HFF-Myc (cell line): ENCODE measurements around the gene ATP6V0E1.
A peak's percentile ranks its signal among the peaks of the same experiment; 100 is the strongest.

Experiments used
- DNase-seq: peaks from one replicate; pipeline ENCODE4 v3.0.0-alpha.2; 2011; ENCODE audit warnings: low read depth; ENCODE audit errors: extremely low read depth
- H3K4me3 ChIP-seq: replicated peaks from 2 replicates; pipeline ENCODE4 v1.5.1; 2011; ENCODE audit warnings: low read depth, mild to moderate bottlenecking, control low read depth, low read length
- TF ChIP-seq, protein P1 (sequence below): IDR thresholded peaks from 2 replicates; pipeline ENCODE4 v1.5.1; 2012; ENCODE audit warnings: mild to moderate bottlenecking, low read depth, low read length, control low read depth; ENCODE audit errors: missing control alignments

The ATP6V0E1 gene

GRCh38 chr5:172956228-172956627 lies 27.3 kb upstream of the ATP6V0E1 start:
- H3K4me3 ChIP-seq: no peak overlapping the region
- no peak for DNase-seq
- TF ChIP-seq, protein P1, sequence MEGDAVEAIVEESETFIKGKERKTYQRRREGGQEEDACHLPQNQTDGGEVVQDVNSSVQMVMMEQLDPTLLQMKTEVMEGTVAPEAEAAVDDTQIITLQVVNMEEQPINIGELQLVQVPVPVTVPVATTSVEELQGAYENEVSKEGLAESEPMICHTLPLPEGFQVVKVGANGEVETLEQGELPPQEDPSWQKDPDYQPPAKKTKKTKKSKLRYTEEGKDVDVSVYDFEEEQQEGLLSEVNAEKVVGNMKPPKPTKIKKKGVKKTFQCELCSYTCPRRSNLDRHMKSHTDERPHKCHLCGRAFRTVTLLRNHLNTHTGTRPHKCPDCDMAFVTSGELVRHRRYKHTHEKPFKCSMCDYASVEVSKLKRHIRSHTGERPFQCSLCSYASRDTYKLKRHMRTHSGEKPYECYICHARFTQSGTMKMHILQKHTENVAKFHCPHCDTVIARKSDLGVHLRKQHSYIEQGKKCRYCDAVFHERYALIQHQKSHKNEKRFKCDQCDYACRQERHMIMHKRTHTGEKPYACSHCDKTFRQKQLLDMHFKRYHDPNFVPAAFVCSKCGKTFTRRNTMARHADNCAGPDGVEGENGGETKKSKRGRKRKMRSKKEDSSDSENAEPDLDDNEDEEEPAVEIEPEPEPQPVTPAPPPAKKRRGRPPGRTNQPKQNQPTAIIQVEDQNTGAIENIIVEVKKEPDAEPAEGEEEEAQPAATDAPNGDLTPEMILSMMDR: no peak

DNA sequence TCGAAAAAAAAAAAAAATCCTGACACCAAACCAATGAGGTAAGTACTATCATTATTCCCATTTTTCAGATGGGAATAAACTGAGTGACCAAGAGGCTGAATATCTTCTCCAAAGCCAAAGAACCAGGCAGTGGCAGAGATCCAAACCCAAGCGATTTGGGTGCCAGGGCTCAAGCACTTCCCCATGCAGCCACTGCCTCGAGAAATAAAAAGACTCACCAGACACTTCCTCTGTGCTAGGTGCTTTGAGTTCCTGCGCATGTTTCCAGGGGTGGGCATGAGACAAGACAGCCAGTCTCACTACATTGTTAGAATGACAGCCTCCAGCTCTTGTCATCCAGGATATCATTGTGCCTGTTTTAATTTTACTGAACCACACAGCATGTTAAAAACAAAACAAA lies 26.6 kb upstream of the ATP6V0E1 start:
- H3K4me3 ChIP-seq: no peak overlapping the region
- TF ChIP-seq, protein P1: no peak
- no peak for DNase-seq

- DNase-seq: no peak
- TF ChIP-seq, protein P1: no peak
- no peak overlapping the region for H3K4me3 ChIP-seq
These were observed 26.1 kb upstream of the ATP6V0E1 start for GRCh38 chr5:172957458-172957857.

DNA sequence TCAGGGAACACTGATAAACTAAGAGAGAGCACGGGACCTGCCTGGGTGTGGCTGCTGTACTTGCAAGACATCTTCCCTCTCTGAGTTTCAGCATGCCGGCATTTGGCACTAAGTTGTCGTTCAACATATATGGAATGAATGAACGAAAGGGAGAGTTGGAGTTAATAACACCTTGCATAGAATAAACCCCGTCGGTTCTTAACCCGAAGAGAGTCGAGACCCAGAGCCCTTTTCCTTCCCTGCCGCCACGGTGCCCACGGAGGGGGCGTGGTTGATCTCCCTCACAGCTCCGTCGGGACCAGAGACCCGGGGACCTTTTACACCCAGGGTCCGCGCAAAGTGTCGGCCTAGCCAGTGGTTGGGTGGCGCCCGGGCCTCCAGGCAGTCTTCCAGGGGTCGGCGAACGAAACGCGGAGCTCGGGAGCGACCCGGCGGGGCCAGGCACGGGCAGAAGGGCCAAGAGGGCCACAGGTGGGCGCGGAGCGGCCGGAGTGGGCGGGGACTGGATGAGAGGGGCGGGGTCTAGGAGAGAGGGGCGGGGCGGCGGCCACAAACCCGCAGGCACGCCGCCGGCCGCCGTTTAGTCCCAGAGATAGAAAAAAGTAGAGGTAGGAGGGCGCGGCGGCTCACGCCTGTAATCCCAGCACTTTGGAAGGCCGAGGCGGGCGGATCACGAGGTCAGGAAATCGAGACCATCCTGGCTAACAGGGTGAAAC lies 25.1 kb upstream of the ATP6V0E1 start:
- no peak for DNase-seq
- TF ChIP-seq, protein P1: no peak
- peak overlapping the region; percentile 99 for H3K4me3 ChIP-seq

DNA sequence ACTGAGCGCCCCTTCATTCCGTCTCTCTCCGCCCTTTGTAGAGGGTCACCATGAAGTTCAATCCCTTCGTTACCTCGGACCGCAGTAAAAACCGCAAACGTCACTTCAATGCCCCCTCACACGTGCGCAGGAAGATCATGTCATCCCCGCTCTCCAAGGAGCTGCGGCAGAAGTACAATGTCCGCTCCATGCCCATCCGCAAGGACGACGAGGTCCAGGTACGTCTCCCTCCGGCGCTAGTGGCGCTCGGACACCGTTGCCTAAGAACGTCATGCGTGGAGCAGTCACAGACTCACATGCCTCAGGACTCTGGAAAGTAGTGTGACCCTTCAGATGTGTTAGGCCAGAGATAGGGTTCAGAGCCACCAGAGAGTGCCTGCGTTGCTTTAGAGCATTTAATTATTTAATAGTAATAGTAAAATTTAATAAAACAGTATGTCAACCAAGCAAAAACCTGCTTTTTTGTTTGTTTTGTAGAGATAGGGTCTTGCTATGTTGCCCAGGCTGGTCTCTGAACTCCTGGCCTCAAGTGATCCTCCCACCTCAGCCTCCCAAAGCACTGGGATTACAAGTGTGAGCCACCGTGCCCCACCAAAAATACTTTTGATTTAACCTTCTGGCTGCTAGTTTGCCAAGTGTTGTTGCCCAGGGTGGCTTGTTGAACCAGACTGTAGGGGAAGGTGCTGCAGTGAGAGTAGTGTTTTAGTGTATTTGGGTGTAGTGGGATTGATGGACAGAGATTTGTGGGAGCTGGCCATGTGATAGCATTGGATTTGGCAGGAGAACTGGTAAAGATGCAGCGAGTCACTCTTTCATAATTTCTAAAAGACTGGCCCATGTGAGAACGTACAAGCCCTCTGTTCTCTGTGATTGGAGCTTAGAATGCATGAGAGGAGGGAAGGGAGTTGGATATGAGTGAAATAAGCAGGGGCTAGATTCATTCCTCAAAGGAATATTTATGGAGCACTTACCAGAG lies 23.5 kb upstream of the ATP6V0E1 start:
- no peak for DNase-seq
- H3K4me3 ChIP-seq: peak overlapping the region; percentile 99
- TF ChIP-seq, protein P1: no peak

DNA sequence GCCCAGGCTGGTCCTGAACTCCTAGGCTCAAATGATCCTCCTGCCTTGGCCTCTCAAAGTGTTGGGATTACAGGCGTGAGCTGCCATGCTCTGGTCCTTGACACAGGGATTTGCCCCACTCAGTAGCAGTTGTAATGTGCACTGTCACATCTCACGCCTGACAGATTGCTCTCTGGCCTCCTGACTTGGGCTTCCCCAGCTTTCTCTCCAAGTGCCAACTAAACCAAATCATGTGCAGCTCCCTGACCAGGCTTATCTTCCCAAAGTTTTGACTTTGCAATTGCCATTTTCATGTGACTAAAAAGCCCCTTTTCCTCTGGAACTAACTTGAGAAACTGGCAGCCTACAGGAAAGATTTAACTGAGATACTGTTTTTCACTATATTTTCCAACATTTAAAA lies 13.7 kb upstream of the ATP6V0E1 start:
- DNase-seq: no peak
- H3K4me3 ChIP-seq: no peak overlapping the region
- TF ChIP-seq, protein P1: no peak
